VCaP (cell line): ENCODE data around the gene HDAC10.

Experiments
- H3K27ac ChIP-seq: fragments of 450-650 bp; 2 replicates; pipeline ENCODE4 v1.5.1; 2017
- CTCF ChIP-seq: fragments of 450-650 bp; conservative IDR thresholded peaks from 2 replicates; pipeline ENCODE4 v1.5.1; 2017; ENCODE audit warnings: mild to moderate bottlenecking, moderate library complexity

The HDAC10 gene

GRCh38 chr22:50282361-50283155, 31.5 kb upstream of the HDAC10 start:
- TF ChIP-seq CTCF = no peak
- H3K27ac ChIP-seq = no peak overlapping the region

GRCh38 chr22:50281957-50282356, 30.9 kb upstream of the HDAC10 start:
- no peak for TF ChIP-seq CTCF
- H3K27ac ChIP-seq = no peak overlapping the region

- no peak for TF ChIP-seq CTCF
- H3K27ac ChIP-seq = no peak overlapping the region
Measured at GRCh38 chr22:50281384-50281760, 30.3 kb upstream of the HDAC10 start.

GRCh38 chr22:50280708-50281383, 29.8 kb upstream of the HDAC10 start:
- no peak for TF ChIP-seq CTCF

GRCh38 chr22:50280022-50280707, 29.1 kb upstream of the HDAC10 start:
- H3K27ac ChIP-seq = no peak overlapping the region
- no peak for TF ChIP-seq CTCF

More at GRCh38 chr22:50280708-50281383, 29.8 kb upstream of the HDAC10 start:
- no peak overlapping the region for H3K27ac ChIP-seq

GRCh38 chr22:50278956-50279619, 28.0 kb upstream of the HDAC10 start:
- no peak for TF ChIP-seq CTCF
- H3K27ac ChIP-seq = no peak overlapping the region

GRCh38 chr22:50278461-50278860, 27.4 kb upstream of the HDAC10 start:
- no peak overlapping the region for H3K27ac ChIP-seq
- TF ChIP-seq CTCF = no peak
